Testis (tissue), 5 donors: ENCODE results near the gene DST. TPM values are rescaled to one million over a fixed set of nuclear protein-coding genes. Genes with fewer than 3 reads are reported as not detected.

ENCODE experiments used
- DNase-seq: peaks from one replicate; pipeline ENCODE4 v3.0.0-alpha.2; 2019
- H3K27ac ChIP-seq, 2 donors: fragments of 200-600 bp; sonication (generic); one replicate each; pipeline ENCODE4 v1.5.1; 2019
- H3K27me3 ChIP-seq: fragments of 200-600 bp; sonication (generic); one replicate; pipeline ENCODE4 v1.5.1; 2019
- H3K36me3 ChIP-seq: fragments of 200-600 bp; sonication (generic); one replicate; pipeline ENCODE4 v1.5.1; 2017; ENCODE audit warnings: low read depth; ENCODE audit errors: missing control alignments
- H3K4me1 ChIP-seq: fragments of 200-600 bp; sonication (generic); one replicate; pipeline ENCODE4 v1.5.1; 2019
- H3K4me3 ChIP-seq, 2 donors: fragments of 200-600 bp; sonication (generic); one replicate each; pipeline ENCODE4 v1.5.1; 2017 to 2019
- H3K9me3 ChIP-seq: fragments of 200-600 bp; sonication (generic); one replicate; pipeline ENCODE4 v1.5.1; 2017
- POLR2A ChIP-seq: fragments of 450-650 bp; IDR thresholded peaks from one replicate; pipeline ENCODE4 v1.6.1; 2017; ENCODE audit warnings: antibody characterized with exemption, mild to moderate bottlenecking, moderate library complexity
- WGBS, 2 donors: methylation state at CpG; one replicate each; pipeline ENCODE4 v1.1.5; 2018; 5-methylcytosine and 5-hydroxymethylcytosine counted together
- intact Hi-C: fragments of 100-400 bp; cut with DNase I; formaldehyde crosslinking; loops from one replicate; pipeline ENCODE4 v1.15.1; 2023; ENCODE audit warnings: low total_unique reads
- long read RNA-seq, 2 donors: transcript quantifications; one replicate each; lab custom pipeline, GENCODE V29; 2026
- polyA plus RNA-seq: library from polyadenylated mRNA; stranded (reverse); fragments of 350-450 nt; fragmentation: Illumina TruSeq; extraction: RNeasy Lipid Tissue Mini Kit (QIAGEN cat#74804); gene quantifications from one replicate; pipeline ENCODE4 v1.2.3, GENCODE V29; 2014; ENCODE audit warnings: low read depth, low replicate concordance; ENCODE audit not compliant: insufficient read depth
- total RNA-seq, 2 donors: library from RNA; depleted of rRNA; stranded (reverse); fragments of >200 nt; gene quantifications; one replicate each; pipeline ENCODE4 v1.2.3, GENCODE V29; 2016
- TF ChIP-seq, protein P1 (sequence below), 3 experiments: fragments of 450-650 bp in 2 of 3; fragments of 200-600 bp in 1 of 3; sonication (generic) in 1 of 3; IDR thresholded peaks; one replicate each; pipeline ENCODE4 v1.5.1; 2016 to 2019; ENCODE audit warnings: antibody characterized with exemption in 3 of 3, mild to moderate bottlenecking in 2 of 3, moderate library complexity in 1 of 3

The DST gene
- 100 to 1,000 TPM; 175 to 221 TPM for total RNA-seq
- 94.8 TPM for polyA plus RNA-seq
- long read RNA-seq, donor 1, partial matches to known transcripts, result 11 of 18 reads
- long read RNA-seq, donor 1, other reads (novel, unspliced or antisense), result 0 of 18 reads
- long read RNA-seq, donor 2, partial matches to known transcripts, result 0 of 4 reads
- long read RNA-seq, donor 2, other reads (novel, unspliced or antisense), result 0 of 4 reads

DNA sequence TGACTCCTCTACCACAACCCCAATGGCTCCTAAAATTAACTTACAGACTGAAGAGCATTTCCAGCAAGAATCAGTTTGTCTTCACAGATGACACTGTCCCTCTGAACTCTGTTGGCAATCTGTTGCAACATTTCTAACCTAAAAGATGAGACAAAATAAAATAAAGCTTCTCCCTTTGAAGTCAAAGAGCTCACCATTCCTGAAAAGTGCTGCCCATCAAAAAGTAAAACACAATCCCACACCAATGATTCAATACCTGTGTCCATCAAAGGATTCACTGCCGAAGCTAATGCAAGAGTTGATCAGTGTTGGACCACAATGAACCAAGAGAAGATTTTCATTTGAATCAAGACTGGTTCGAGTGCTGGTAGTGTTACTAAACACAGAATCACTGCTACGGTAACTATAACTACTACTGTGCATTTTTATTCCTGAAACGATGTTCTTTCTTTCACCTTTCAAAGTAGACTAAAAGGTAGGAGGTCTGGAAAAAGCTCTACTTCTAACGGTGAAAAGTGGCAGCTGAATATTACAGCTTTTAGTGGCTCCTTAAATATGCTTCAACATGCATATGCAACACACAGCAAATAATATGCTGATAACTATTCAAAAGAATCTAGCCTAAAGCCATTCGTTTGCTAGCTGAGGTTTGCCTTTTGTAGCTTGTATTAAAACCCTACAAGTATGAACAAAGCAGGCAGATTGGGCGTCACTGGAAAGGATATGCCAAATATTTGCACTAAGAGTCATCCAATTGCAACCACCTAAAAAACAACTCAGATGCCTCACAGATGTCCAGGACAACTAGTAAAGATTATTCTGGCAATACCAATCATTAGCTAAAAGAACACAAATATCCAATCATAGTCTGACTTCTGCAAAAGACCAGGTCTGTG, at the start of gene DST:
DST (minus strand) TSS at position 524 of the 896 bp plus-strand sequence.
- no peaks in the 10 kb centered on the region for H3K27me3 ChIP-seq
- H3K36me3 ChIP-seq, result no peaks in the 10 kb centered on the region
- TF ChIP-seq, protein P1, sequence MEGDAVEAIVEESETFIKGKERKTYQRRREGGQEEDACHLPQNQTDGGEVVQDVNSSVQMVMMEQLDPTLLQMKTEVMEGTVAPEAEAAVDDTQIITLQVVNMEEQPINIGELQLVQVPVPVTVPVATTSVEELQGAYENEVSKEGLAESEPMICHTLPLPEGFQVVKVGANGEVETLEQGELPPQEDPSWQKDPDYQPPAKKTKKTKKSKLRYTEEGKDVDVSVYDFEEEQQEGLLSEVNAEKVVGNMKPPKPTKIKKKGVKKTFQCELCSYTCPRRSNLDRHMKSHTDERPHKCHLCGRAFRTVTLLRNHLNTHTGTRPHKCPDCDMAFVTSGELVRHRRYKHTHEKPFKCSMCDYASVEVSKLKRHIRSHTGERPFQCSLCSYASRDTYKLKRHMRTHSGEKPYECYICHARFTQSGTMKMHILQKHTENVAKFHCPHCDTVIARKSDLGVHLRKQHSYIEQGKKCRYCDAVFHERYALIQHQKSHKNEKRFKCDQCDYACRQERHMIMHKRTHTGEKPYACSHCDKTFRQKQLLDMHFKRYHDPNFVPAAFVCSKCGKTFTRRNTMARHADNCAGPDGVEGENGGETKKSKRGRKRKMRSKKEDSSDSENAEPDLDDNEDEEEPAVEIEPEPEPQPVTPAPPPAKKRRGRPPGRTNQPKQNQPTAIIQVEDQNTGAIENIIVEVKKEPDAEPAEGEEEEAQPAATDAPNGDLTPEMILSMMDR (IDR thresholded peaks at IDR 0.05), result no peak
- no peak for TF ChIP-seq POLR2A
- WGBS, 2 donors, result 80 to 81% methylated on average over 7 of the region's 7 CpGs
- intact Hi-C loops, result loop anchor here (10.0 kb wide), 1 partner anchor 52 kb away; no protein-coding TSS in a partner anchor
- H3K4me3 ChIP-seq, result no peak within 1 kb of the TSS
- H3K9me3 ChIP-seq, result no peaks in the 10 kb centered on the region
- DNase-seq, result no peak
- H3K4me1 ChIP-seq, result no peaks in the 10 kb centered on the region
- no peak within 1 kb of the TSS for H3K27ac ChIP-seq

DNA sequence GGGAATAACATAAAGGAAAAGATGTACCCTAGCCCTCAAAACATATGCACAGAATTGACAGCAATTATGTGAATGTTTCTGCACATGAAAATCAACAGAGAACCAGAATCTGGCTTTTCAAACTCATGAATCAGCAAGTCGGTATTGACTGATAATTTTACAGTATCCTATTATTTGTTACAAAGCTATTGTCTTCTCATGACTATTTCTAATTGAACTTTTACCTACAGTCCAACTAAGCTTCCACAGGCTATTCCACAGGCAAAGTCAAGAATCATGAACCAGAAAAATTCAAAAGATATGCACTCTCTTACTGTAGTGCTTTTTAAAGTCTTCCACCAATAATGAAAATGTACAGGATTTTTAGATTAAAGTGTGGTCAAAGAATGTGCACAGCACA, 49.1 kb upstream of the DST start:
- no peaks in the 10 kb centered on the region for H3K9me3 ChIP-seq
- H3K36me3 ChIP-seq, result no peaks in the 10 kb centered on the region
- DNase-seq, result no peak
- H3K27ac ChIP-seq, result peak overlapping the region in 1 of 2 donors; percentile 71
- WGBS, 2 donors, result 26 to 29% methylated on average over 1 of the region's 1 CpG
- H3K27me3 ChIP-seq, result no peaks in the 10 kb centered on the region
- intact Hi-C loops, result loop anchor here (10.0 kb wide), 1 partner anchor 47 kb away; the partner anchor contains the start of gene DST
- TF ChIP-seq, protein P1 (IDR thresholded peaks at IDR 0.05), result no peak
- no peak for TF ChIP-seq POLR2A
- H3K4me3 ChIP-seq, result peak overlapping the region in 1 of 2 donors; percentile 19
- no peaks in the 10 kb centered on the region for H3K4me1 ChIP-seq

DNA sequence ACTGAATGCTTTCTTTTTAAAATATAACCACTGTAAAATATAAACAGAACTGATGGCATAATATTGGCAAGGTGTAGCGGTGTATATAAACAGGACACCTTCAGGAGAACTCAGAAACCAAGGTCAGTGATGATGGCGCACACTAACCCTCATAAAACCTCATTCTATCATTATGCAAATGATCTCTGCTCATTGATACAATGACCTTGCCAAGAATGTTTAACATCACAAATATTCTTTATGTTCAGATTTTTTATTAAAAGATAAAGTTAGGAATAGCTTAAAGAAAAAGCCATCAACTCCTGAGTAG, 48.6 kb upstream of the DST start:
- DNase-seq, result no peak
- no peaks in the 10 kb centered on the region for H3K4me1 ChIP-seq
- intact Hi-C loops, result loop anchor here (10.0 kb wide), 1 partner anchor 46 kb away; the partner anchor contains the start of gene DST
- TF ChIP-seq POLR2A, result no peak
- TF ChIP-seq, protein P1 (IDR thresholded peaks at IDR 0.05), result no peak
- no peaks in the 10 kb centered on the region for H3K27me3 ChIP-seq
- WGBS, 2 donors, result 73 to 82% methylated on average over 2 of the region's 2 CpGs
- H3K9me3 ChIP-seq, result no peaks in the 10 kb centered on the region
- no peaks in the 10 kb centered on the region for H3K36me3 ChIP-seq
- H3K27ac ChIP-seq, result peak overlapping the region in 1 of 2 donors; percentile 71
- no peak overlapping the region for H3K4me3 ChIP-seq

DNA sequence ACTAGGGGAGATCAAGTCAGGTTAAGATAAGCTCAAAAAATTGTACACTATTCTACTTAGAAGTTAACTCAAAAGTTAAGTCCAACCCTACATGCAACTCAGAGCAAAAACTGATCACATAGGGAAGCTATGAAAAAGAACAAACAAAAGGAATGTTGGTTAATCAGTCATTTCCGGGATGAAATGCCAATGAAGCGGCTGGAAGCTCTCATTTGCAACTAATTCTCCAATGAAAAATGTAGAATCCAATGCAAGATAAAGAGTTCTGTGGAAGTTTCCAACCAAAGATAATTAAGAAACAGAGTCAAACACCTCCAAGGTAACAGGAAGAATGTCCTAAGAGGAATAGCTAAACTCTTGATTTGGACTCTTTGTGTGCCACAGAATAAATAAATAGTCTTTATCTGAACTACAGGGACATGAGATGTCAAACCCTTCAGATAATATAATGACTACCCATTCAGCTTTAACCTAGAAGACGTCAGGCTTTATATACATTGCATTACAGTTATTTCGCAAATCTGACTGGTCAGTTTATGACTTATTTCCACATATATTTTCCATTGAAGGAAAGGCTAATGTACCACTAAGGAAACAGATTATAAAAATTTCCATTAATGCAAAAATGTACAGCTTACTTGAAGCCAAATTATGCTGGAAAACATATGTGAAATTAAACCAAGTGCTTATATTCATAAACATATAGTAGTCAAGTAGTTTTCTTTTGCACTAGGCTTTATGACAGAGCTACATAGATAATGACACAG, 48.0 kb upstream of the DST start:
- intact Hi-C loops, result loop anchor here (10.0 kb wide), 1 partner anchor 46 kb away; the partner anchor contains the start of gene DST
- TF ChIP-seq, protein P1 (IDR thresholded peaks at IDR 0.05), result no peak
- TF ChIP-seq POLR2A, result no peak
- Histone ChIP-seq H3K27me3 (no peaks in the 10 kb centered on the region), H3K27ac (peak overlapping the region in 1 of 2 donors; percentile 71), H3K4me1 (no peaks in the 10 kb centered on the region), H3K9me3 (no peaks in the 10 kb centered on the region), H3K4me3 (no peak overlapping the region), H3K36me3 (no peaks in the 10 kb centered on the region)
- DNase-seq, result no peak
- WGBS, 2 donors, result 60 to 63% methylated on average over 4 of the region's 4 CpGs
